Lung (tissue), 12 donors: ENCODE results near the gene FAM78A. TPM values are rescaled to one million over a fixed set of nuclear protein-coding genes. Genes with fewer than 3 reads are reported as not detected.
A peak's percentile ranks its signal among the peaks of the same experiment; 100 is the strongest.

Source experiments
- ATAC-seq: fragments of 200-7000 bp; cut with Tn5 transposase; one replicate; pipeline ENCODE4 v1.9.1; 2020; ENCODE audit warnings: moderate number of reproducible peaks; ENCODE audit not compliant: insufficient read depth, low FRiP score
- DNase-seq, 3 donors: peaks; one replicate each; pipeline ENCODE4 v3.0.0-alpha.2; 2013 to 2017
- H3K27ac ChIP-seq, 2 donors: one replicate each; pipeline ENCODE4 v1.5.1; 2013; ENCODE audit warnings: mild to moderate bottlenecking in 2 of 2, moderate library complexity in 2 of 2, control low read depth in 1 of 2, inconsistent platforms in 1 of 2, low read depth in 1 of 2, low read length in 1 of 2
- H3K27me3 ChIP-seq, 3 donors: one replicate each; pipeline ENCODE4 v1.5.1; 2013; ENCODE audit warnings: low read length in 2 of 3; ENCODE audit not compliant: control insufficient read depth in 3 of 3, insufficient read depth in 3 of 3
- H3K36me3 ChIP-seq, 4 donors: one replicate each; pipeline ENCODE4 v1.5.1; 2013; ENCODE audit warnings: low read length in 4 of 4, mild to moderate bottlenecking in 1 of 4, moderate library complexity in 1 of 4; ENCODE audit not compliant: control insufficient read depth in 4 of 4, insufficient read depth in 4 of 4
- H3K4me1 ChIP-seq, 5 donors: one replicate each; pipeline ENCODE4 v1.5.1; 2013; ENCODE audit warnings: low read length in 5 of 5, mild to moderate bottlenecking in 2 of 5, moderate library complexity in 1 of 5; ENCODE audit not compliant: control insufficient read depth in 5 of 5, insufficient read depth in 5 of 5
- H3K4me3 ChIP-seq: one replicate; pipeline ENCODE4 v1.5.1; 2013; ENCODE audit warnings: mild to moderate bottlenecking, control low read depth, moderate library complexity
- H3K9ac ChIP-seq, 2 donors: one replicate each; pipeline ENCODE4 v1.5.1; 2013; ENCODE audit warnings: low read length in 2 of 2, control low read depth in 1 of 2; ENCODE audit not compliant: insufficient read depth in 1 of 2
- H3K9me3 ChIP-seq, 4 donors: one replicate each; pipeline ENCODE4 v1.5.1; 2013; ENCODE audit warnings: low read length in 3 of 4, mild to moderate bottlenecking in 1 of 4, moderate library complexity in 1 of 4; ENCODE audit not compliant: control insufficient read depth in 4 of 4, insufficient read depth in 3 of 4
- WGBS, 2 donors: extraction: QIAGEN DNeasy Blood & Tissue Kit; methylation state at CpG; one replicate each; pipeline ENCODE4 v1.1.7; 2013; 5-methylcytosine and 5-hydroxymethylcytosine counted together
- polyA plus RNA-seq, 2 donors: library from polyadenylated mRNA; stranded (reverse); fragments of 200-250 nt; gene quantifications; one replicate each; pipeline ENCODE4 v1.2.1, GENCODE V29; 2013
- total RNA-seq, 2 donors: library from RNA; depleted of rRNA in 1 of 2; stranded (reverse); fragments of >200 nt in 1 of 2; gene quantifications; one replicate each; pipeline ENCODE4 v1.2.1, GENCODE V29; 2014 to 2021
- TF ChIP-seq, protein P1 (sequence below): IDR thresholded peaks from 2 replicates; pipeline ENCODE4 v1.5.1; 2012; ENCODE audit warnings: mild to moderate bottlenecking; ENCODE audit errors: control extremely low read depth, extremely low read depth
- donor health status: control.
- donor health status: control.
- donor health status: Bipolar disorder and iron deficiency.
- donor health status: healthy.
- donor health status: DM: yes; HTN: yes; CAD: no.

FAM78A gene
- total and polyA plus RNA-seq, 4 donors: 5.4 to 10.8 (median 7.8) TPM

DNA sequence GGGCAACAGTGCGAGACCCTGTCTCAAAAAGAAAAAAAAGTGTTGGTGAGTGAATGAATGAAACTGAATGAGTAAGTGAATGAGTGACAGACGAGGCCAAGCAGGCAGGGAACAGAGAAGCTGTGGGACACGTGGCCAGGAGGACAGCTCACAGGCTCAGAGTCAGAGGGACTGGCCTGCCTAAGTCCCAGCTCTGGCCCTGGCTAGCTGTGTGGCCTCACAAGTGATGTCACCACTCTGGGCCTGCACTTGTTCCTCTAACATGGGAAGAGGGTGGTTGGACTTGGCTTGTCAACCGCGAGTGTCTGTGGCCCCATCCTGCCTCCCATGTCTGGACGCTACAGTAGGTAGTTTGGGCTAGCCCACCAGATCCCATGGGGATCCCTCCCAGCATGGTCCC is 8.5 kb upstream of the FAM78A start:
- Histone ChIP-seq H3K9me3 (no peaks in the 10 kb centered on the region), H3K27me3 (peaks cover 0 to 29% (median 20%) of the 10 kb centered on the region in 3 donors), H3K36me3 (no peaks in the 10 kb centered on the region), H3K4me1 (peaks cover 0 to 5% (median 3%) of the 10 kb centered on the region in 5 donors), H3K9ac (no peak overlapping the region), H3K27ac (no peak overlapping the region), H3K4me3 (no peak overlapping the region)
- WGBS, 2 donors: 92% methylated on average over 6 of the region's 6 CpGs
- no peak for ATAC-seq
- no peak for DNase-seq
- TF ChIP-seq, protein P1, sequence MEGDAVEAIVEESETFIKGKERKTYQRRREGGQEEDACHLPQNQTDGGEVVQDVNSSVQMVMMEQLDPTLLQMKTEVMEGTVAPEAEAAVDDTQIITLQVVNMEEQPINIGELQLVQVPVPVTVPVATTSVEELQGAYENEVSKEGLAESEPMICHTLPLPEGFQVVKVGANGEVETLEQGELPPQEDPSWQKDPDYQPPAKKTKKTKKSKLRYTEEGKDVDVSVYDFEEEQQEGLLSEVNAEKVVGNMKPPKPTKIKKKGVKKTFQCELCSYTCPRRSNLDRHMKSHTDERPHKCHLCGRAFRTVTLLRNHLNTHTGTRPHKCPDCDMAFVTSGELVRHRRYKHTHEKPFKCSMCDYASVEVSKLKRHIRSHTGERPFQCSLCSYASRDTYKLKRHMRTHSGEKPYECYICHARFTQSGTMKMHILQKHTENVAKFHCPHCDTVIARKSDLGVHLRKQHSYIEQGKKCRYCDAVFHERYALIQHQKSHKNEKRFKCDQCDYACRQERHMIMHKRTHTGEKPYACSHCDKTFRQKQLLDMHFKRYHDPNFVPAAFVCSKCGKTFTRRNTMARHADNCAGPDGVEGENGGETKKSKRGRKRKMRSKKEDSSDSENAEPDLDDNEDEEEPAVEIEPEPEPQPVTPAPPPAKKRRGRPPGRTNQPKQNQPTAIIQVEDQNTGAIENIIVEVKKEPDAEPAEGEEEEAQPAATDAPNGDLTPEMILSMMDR: no peak

DNA sequence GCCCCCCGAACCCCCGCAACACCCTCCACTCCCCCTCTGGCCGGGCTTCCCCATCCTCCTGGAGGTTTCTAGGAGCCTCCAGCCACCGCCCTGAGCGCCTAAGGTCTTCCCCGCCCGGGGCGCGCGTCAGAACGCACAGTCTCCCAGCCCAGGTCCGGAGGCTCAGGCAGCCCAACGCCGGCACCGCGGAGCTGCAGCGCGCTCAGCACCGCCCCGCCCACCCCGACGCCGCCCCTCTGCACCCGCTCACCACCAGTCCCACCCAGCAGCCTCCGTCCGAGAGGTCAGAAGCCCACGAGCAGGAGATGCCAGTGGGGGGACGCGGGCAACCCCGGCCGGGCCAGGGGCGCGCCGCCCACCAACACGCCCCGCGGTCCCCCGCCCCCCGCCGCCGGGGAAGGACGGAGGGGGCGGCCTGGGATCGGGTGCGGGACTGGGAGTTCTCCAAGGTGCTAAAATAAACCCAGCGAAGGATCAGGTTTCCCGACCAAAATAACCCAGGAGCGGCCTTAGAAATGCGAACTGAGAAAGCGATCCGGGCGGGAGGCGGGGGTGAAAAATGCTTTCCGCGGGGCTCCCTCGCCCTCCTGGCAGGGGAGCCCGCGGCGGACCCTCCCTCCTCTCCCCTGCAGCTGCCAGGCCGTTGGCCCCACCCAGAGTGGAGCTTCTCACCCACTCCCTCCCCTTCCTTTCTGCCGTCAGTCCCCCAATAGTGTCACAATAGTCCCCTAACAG is 6.5 kb upstream of the FAM78A start:
- no peak overlapping the region for H3K4me3 ChIP-seq
- DNase-seq: peak; percentile 47 to 56 (median 47)

DNA sequence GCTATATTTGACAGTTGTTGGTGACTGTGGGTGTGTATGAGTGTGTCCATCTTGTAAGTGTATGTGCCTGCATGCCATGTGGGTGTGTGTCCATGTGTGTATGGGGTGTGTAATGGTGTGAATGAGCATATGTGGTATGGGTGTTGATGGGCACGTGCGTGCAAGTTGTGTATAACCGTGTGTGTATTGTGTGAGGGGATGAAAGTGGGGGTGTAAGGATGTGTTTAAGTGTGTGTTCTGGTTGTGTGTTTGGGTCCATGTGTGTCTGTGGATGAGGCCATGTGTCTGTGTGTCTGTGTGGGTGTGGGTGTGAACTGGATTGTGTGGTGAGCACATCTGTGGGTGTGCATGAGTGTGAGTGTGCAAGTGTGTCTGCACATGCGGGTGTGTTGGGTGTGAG is 5.9 kb upstream of the FAM78A start:
- TF ChIP-seq, protein P1: no peak
- 75 to 79% methylated on average over 4 of the region's 4 CpGs for WGBS, 2 donors
- peaks cover 0 to 5% (median 3%) of the 10 kb centered on the region in 5 donors for H3K4me1 ChIP-seq
- peaks cover 0 to 34% (median 22%) of the 10 kb centered on the region in 3 donors for H3K27me3 ChIP-seq
- no peak overlapping the region for H3K27ac ChIP-seq
- ATAC-seq (no peak), DNase-seq (no peak)
- H3K4me3 ChIP-seq: no peak overlapping the region
- H3K9me3 ChIP-seq: no peaks in the 10 kb centered on the region
- H3K36me3 ChIP-seq: no peaks in the 10 kb centered on the region
- no peak overlapping the region for H3K9ac ChIP-seq

More for the DNA sequence above, 6.5 kb upstream of the FAM78A start:
- TF ChIP-seq, protein P1: no peak
- 3 to 4% methylated on average over 55 to 61 of the region's 61 CpGs for WGBS, 2 donors
- H3K27ac ChIP-seq: peak overlapping the region in 1 of 2 donors; percentile 56
- peaks cover 0 to 34% (median 22%) of the 10 kb centered on the region in 3 donors for H3K27me3 ChIP-seq
- H3K4me1 ChIP-seq: peaks cover 0 to 5% (median 3%) of the 10 kb centered on the region in 5 donors
- no peaks in the 10 kb centered on the region for H3K36me3 ChIP-seq
- ATAC-seq: no peak
- H3K9ac ChIP-seq: no peak overlapping the region
- H3K9me3 ChIP-seq: no peaks in the 10 kb centered on the region
